ENCODE measurements around the gene DHX57. TPM values are rescaled to one million over a fixed set of nuclear protein-coding genes. Genes with fewer than 3 reads are reported as not detected.

DHX57 gene
- total RNA-seq, 1 experiment from 2014 or later: 27.5 TPM

DNA sequence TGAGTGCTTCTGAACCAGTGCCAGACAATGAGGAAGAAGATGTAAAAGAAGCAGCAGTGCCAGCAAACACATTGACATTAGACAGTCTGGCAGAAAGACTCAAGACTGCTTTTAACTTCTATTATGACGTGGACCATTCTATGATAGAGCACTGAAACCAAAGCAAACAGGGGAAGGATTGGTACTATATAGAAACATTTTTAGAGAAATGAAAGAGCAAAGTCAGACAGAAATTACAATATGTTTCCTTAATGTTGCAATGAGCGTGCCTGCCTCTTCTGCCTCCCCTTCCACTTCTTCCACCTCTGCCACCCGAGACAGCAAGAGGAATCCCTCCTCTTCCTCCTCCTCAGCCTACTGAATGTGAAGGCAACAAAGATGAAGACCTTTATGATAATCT lies 39.7 kb downstream of the DHX57 start:
- H4K5ac ChIP-seq (ENCODE audit: insufficient read length, low read depth, low read length): no peak overlapping the region
- H3K14ac ChIP-seq (ENCODE audit: insufficient read depth, low read length): no peak overlapping the region
- TF ChIP-seq, protein P1, sequence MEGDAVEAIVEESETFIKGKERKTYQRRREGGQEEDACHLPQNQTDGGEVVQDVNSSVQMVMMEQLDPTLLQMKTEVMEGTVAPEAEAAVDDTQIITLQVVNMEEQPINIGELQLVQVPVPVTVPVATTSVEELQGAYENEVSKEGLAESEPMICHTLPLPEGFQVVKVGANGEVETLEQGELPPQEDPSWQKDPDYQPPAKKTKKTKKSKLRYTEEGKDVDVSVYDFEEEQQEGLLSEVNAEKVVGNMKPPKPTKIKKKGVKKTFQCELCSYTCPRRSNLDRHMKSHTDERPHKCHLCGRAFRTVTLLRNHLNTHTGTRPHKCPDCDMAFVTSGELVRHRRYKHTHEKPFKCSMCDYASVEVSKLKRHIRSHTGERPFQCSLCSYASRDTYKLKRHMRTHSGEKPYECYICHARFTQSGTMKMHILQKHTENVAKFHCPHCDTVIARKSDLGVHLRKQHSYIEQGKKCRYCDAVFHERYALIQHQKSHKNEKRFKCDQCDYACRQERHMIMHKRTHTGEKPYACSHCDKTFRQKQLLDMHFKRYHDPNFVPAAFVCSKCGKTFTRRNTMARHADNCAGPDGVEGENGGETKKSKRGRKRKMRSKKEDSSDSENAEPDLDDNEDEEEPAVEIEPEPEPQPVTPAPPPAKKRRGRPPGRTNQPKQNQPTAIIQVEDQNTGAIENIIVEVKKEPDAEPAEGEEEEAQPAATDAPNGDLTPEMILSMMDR (conservative IDR thresholded peaks at IDR 0.05): no peak
- no peak for DNase-seq
- no peaks in the 10 kb centered on the region for H3K9me3 ChIP-seq (ENCODE audit: control insufficient read depth, low read depth, low read length)
- no peak overlapping the region for H3K18ac ChIP-seq (ENCODE audit: insufficient read length, low read depth, low read length)
- H3K36me3 Mint-ChIP-seq (ENCODE audit: insufficient read depth in 1 of 3, low read depth in 3 of 3): peaks cover 5 to 41% (median 18%) of the 10 kb centered on the region in 3 experiments; a peak in 6 of 7 replicates
- H3K27ac ChIP-seq (ENCODE audit: insufficient read length, low read depth, low read length): no peak overlapping the region
- no peak overlapping the region for H2AK5ac ChIP-seq (ENCODE audit: insufficient read length, low read length)
- H4K20me1 ChIP-seq (ENCODE audit: control insufficient read depth, insufficient read depth, insufficient read length): no peaks in the 10 kb centered on the region
- no peaks in the 10 kb centered on the region for H3K23me2 ChIP-seq (ENCODE audit: insufficient read length, low read depth, low read length, poor library complexity, severe bottlenecking)
- H4K91ac ChIP-seq (ENCODE audit: insufficient read length, low read depth, low read length): no peak overlapping the region
- H3K4me3 Mint-ChIP-seq: no peak overlapping the region
- H2BK15ac ChIP-seq (ENCODE audit: low read depth, low read length): no peak overlapping the region
- no peak overlapping the region for H3K4ac ChIP-seq (ENCODE audit: low read depth, low read length)
- H2BK5ac ChIP-seq (ENCODE audit: insufficient read length, low read length): no peak overlapping the region
- no peaks in the 10 kb centered on the region for H3K4me1 ChIP-seq (ENCODE audit: insufficient read depth, low read length)
- H3K9me3 Mint-ChIP-seq: no peaks in the 10 kb centered on the region
- H2AFZ ChIP-seq (ENCODE audit: low read length): no peak overlapping the region
- no peak overlapping the region for H3K4me2 ChIP-seq (ENCODE audit: insufficient read depth, insufficient read length, low read length)
- H3K56ac ChIP-seq (ENCODE audit: insufficient read length, low read depth, low read length): no peak overlapping the region
- H3K27me3 ChIP-seq (ENCODE audit: insufficient read depth, low read length): no peaks in the 10 kb centered on the region
- H2BK12ac ChIP-seq (ENCODE audit: insufficient read length, low read depth, low read length): no peak overlapping the region
- H3K79me2 ChIP-seq (ENCODE audit: insufficient read depth, low read length): no peaks in the 10 kb centered on the region
- no peak overlapping the region for H2BK20ac ChIP-seq (ENCODE audit: low read depth, low read length, poor library complexity, severe bottlenecking)
- H3K23ac ChIP-seq (ENCODE audit: insufficient read length, low read depth, low read length): no peak overlapping the region
- H4K8ac ChIP-seq (replicated peaks; ENCODE audit: insufficient read length, low read depth, low read length): no peak overlapping the region
- no peak overlapping the region for H3K9ac ChIP-seq (ENCODE audit: extremely low read depth, insufficient read length, low read length)
- H2BK120ac ChIP-seq (ENCODE audit: low read depth, low read length, poor library complexity, severe bottlenecking): no peak overlapping the region
- no CpG with 5 or more reads among the region's 3 CpGs for WGBS (ENCODE audit: extremely low coverage, insufficient read length, low lambda C conversion rate)
- no peaks in the 10 kb centered on the region for H3K27me3 Mint-ChIP-seq (ENCODE audit: low read depth)
- H3T11ph ChIP-seq (ENCODE audit: low read length): no peak overlapping the region
- H3K79me1 ChIP-seq (ENCODE audit: insufficient read depth, low read depth, low read length, poor library complexity, severe bottlenecking): no peaks in the 10 kb centered on the region
- H3K4me1 Mint-ChIP-seq: no peaks in the 10 kb centered on the region
- no peak overlapping the region for H3K27ac Mint-ChIP-seq

Data from H9 (cell line).